ENCODE results near the gene FBXO28.
"Not testable (repeated sequence)": the region's sequence is repeated elsewhere in the genome, so short reads cannot be mapped to it uniquely, and the experiment has no call there.

Gene FBXO28

DNA sequence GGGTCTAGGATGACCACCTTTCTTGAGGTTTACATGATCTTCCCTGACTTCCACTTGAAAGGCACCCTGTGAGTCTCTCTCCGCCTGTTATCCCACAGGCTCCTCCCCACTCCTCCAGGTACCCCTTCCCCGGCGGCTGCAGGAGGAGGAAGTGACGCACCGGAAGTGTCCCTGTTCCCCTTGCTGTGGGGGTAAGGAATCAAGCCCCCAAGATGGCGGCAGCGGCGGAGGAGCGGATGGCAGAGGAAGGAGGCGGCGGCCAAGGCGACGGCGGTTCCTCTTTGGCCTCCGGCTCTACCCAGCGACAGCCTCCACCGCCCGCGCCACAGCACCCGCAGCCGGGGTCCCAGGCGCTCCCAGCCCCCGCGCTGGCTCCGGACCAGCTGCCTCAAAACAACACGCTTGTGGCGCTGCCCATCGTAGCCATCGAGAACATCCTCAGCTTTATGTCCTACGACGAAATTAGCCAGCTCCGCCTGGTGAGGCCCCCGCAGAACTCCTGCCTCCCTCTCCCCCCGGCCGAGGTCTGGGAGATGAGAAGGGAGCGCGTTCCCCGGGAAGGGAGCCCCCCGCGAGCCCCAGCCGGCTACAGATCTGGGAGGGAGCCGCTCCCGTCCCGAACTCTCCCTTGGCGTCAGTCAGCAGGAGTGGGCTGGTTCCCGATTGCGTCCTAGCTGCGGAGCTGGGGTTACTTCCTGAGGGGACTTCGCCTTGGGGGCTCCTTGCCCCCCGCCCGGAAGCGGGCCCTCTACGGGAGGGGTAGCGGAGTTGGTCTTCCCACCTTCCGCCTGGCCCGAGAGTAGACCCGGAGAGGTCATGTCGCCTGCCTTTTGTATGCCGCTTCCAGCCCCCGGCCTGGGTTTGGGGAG, at the start of gene FBXO28:
Gene FBXO28 (plus strand): TSS at position 194 of the 869 bp plus-strand sequence. CDS start 19 bp downstream, at position 213.
- peak; percentile 98 for DNase-seq

DNA sequence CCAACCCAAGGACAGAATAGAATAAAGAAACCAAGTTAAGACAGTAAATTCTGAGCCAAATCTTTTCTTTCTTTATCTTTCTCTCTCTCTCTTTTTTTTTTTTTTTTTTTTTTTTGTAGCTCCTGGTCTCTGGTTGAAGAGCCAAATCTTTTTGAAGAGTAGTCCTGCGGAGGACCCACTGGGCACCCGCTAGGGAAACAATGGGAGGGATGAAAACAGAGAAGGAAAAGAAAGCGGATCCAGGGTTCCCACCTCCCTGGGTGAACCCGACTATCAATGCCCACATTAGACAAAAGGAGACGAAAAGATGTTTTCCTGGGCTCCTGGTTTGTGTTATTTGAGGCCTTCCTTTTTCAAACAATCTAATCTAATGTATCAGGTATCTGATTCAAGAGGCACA, 49.8 kb upstream of the FBXO28 start:
- DNase-seq = no peak

DNA sequence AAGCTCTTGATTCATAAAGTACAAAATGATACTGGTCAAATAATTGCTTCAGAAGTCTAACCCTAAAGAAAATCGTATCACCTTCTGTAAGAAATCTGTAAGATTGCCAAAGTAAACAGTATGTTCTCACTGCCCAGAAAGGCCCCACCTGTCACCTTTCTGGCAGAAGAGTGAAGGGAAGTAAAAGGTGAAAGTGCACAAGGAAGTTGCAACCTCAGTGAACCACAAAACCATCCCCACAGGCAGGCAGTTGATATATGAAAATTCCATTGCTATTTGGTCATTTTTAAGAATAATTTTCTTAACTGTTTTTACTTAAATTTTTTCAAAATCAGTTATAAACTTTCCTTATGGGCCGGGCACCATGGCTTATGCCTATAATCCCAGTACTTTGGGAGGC, 48.5 kb upstream of the FBXO28 start:
- DNase-seq = no peak

- DNase-seq = no peak
These were observed 46.7 kb upstream of the FBXO28 start for GRCh38 chr1:224067207-224067606.

DNA sequence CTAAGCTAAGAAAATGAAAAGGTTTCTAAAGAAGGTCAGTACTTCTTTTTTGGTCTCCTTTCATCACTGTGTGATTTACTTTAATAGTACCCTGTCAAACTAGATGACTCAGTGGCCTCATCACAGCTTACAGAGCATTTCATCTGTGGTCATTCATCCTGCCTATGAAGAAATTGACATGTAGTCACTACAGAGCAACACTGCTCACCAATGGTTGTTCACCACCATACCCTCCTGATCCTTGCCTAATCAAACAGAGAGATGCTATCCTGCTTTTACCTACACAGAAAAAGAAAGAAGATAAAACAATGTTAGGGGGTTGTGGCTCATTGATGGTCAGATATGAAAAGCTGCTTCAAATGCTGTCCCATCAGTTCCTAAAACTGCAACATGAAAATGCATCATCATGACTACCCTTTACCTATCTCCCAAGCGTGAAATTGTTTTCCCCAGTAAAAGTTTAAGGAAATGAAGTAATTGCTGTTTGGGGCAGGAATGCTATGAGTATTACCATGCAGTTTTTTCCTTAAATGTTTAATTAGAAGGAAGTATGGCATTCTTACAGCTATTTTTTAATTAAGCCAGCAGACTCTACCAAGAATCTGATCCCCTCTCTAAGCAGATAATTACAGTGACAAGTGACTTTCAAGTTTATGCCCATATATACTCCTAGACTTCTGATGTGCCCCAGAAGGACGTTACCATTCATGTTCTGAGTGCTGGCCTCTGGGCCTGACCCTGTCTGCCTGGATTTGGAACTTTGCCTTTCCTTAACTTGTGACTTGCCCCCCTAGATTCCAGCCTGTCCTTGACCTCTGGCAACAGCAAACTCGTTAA, 46.1 kb upstream of the FBXO28 start:
- no peak for DNase-seq

- DNase-seq = no peak
These were observed 45.3 kb upstream of the FBXO28 start for GRCh38 chr1:224068458-224069072.

DNA sequence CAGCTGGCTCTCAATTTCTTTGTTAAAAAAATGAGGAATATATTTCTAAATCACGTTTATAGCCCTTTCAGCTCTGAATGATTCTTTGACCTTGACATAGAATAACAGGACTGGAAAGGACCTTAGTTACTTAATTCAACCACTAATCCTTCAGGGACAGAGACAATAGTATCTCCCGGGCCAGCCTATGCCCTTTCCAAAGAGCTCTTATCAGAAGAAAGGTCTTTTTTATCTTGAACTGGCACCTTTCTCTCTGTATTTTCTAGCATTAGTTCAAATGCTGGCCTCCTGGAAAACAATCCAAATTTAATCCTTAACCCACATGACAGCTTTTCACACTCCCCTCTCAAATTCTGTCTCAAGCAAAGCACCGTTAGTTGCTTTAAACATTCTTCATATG, 44.8 kb upstream of the FBXO28 start:
- DNase-seq = no peak

DNA sequence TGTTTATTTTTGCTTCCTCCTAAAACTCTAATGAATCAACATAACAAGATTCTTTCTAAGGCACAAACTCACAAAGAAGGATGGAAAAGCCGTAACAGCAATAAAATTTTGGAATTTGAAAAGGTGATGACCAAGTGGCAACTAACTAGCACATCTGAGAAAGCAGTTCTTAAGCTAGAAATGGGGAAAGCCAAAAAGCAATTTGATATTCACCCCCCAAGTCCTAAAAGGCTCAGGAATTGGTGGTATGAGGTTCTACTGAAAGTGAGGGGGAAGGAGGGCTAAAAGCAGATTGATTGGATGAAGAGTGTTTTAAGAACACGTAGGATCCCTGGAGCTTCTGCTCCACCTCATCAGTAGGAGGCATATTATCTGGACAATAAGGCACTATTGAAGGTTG, 43.4 kb upstream of the FBXO28 start:
- no peak for DNase-seq

GRCh38 chr1:224076407-224076806, 37.5 kb upstream of the FBXO28 start:
- no peak for DNase-seq

DNA sequence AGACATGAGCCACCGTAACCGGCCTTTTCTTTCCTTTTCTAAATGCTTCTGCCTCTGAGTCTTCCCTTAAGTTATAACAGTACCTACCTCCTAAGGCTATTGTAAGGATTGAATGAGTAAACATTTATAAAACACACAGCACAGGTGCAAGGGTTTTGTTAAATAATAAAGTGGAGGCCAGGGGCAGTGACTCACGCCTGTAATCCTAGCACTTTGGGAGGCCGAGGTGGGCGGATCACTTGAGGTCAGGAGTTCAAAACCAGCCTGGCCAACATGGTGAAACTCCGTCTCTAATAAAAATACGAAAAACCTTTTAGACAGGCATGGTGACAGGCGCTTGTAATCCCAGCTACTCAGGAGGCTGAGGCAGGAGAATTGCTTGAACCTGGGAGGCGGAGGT, 34.3 kb upstream of the FBXO28 start:
- not testable (repeated sequence) for DNase-seq

GRCh38 chr1:224080115-224080774, 33.7 kb upstream of the FBXO28 start:
- DNase-seq = no peak

DNA sequence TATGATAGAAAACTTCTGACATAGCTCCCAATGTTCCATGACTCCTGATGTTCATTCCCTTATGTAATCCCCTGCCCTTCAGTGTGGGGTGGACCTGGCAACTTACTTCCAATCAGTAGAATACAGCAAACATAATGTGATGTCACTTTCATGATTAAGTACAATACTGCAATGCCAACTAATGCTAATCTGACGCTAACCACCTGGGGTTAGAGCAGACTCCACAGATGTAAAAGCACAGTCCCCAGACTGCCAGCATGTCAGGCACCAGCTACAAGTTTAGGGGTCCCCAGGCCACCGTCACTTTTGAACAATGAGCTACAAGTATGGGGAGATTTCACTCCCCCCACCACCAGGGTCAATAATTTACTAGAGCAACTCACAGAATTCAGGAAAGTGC, 32.3 kb upstream of the FBXO28 start:
- DNase-seq = no peak

- DNase-seq = no peak
These were observed 31.8 kb upstream of the FBXO28 start for GRCh38 chr1:224082146-224082545.

GRCh38 chr1:224084867-224085266, 29.0 kb upstream of the FBXO28 start:
- no peak for DNase-seq

GRCh38 chr1:224085421-224086108, 28.3 kb upstream of the FBXO28 start:
- DNase-seq = no peak

GRCh38 chr1:224087286-224087794, 26.6 kb upstream of the FBXO28 start:
- no peak for DNase-seq

DNA sequence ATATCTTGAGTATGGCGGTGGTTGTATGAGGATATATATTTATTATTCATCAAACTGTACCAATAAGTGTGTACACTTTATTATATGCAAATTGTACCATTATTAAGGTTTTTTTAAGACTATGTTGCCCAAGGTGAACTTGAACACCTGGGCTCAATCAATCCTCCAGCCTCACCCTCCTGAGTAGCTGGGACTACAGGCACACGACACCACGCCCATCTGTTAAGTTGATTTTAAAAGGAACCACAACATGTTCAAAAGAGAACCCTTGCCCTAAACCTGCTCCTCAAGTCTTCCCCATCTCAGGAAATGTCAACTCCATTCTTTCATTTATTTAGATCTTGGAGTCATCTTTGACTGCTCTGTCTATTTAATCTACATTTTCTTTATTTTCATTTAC, 24.3 kb upstream of the FBXO28 start:
- no peak for DNase-seq

DNA sequence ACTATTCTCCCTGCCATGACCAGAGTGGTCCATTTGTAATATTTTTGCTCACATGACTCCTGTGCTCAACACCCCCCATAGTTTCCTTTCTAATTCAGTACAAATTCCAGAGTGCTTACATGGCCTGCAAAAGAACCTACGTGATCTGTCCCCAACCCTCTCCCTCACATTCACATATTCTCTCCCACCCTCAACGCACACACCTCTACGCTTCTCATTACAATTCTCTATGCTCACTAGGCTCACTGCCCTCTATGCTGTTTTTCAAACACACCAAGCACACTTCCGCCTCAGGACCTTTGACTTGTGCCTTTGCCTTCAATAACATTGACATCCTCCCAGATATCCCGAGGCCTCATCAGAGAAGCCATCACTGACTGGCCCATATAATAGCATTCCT, 23.8 kb upstream of the FBXO28 start:
- DNase-seq = no peak

GRCh38 chr1:224092111-224092510, 21.8 kb upstream of the FBXO28 start:
- no peak for DNase-seq

DNA sequence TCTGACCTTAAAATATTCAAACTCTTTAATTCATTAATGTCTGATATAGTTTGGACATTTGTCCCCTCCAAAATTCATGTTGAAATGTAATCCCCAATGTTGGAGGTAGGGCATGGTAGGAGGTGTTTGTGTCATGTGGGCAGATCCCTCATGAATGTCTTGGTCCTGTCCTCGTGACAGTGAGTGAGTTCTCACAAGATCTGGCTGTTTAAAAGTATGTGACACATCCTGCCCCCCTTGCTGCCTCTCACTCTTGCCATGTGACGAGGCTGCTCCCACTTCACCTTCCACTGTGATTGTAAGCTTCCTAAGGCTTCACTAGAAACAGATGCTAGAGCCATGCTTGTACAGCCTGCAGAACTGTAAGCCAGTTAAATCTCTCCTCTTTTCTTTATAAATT, 21.3 kb upstream of the FBXO28 start:
- no peak for DNase-seq

GRCh38 chr1:224095339-224095738, 18.6 kb upstream of the FBXO28 start:
- no peak for DNase-seq

- DNase-seq = no peak
These were observed 18.0 kb upstream of the FBXO28 start for GRCh38 chr1:224095867-224096266.
